ENCODE results near the gene CNTN5.
A peak's percentile ranks its signal among the peaks of the same experiment; 100 is the strongest.

Gene CNTN5

DNA sequence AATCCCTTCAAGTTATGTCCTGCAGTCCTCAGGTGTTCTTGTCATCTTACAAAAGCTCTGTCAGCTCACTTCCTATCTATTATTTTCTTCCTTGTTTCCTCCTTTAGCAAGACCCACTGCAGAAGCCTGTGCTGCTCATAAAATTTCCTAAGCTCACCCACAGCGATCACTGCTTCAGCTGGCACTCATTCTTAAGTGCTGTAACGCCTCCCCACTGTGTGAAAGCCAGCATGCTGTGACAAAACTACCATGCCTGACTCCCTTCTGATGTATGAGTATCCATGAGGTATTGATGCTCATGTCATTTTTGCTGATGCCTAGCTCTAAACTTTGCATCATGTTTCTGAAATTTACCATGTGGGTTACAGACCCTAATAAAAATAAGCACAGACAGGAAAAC, 41.5 kb upstream of the CNTN5 start (continued):
- TF ChIP-seq POU6F1 (CRISPR knock-in tag; IDR thresholded peaks at IDR 0.05; ENCODE audit: borderline replicate concordance, low read depth) (no peak), ZC3H10 (CRISPR knock-in tag; IDR thresholded peaks at IDR 0.05) (no peak)

- ATAC-seq = peak; percentile 34; the same call in 2 of the 3 replicates
Measured at GRCh38 chr11:99015634-99016454, 4.9 kb upstream of the CNTN5 start.

GRCh38 chr11:99019696-99020095, 1.1 kb upstream of the CNTN5 start:
- TF ChIP-seq TCF4 (CRISPR knock-in tag; IDR thresholded peaks at IDR 0.05; ENCODE audit: borderline replicate concordance) (no peak), GLIS3 (CRISPR knock-in tag; IDR thresholded peaks at IDR 0.05) (no peak), BACH2 (CRISPR knock-in tag; IDR thresholded peaks at IDR 0.05; ENCODE audit: borderline replicate concordance) (no peak), ZNF565 (CRISPR knock-in tag; conservative IDR thresholded peaks at IDR 0.05; ENCODE audit: low read depth) (no peak), TOX (CRISPR knock-in tag; IDR thresholded peaks at IDR 0.05; ENCODE audit: borderline replicate concordance) (no peak), ISL1 (CRISPR knock-in tag; IDR thresholded peaks at IDR 0.05) (no peak), ESRRG (CRISPR knock-in tag; IDR thresholded peaks at IDR 0.05) (no peak), ZFP30 (CRISPR knock-in tag; IDR thresholded peaks at IDR 0.05) (no peak), POU6F1 (CRISPR knock-in tag; IDR thresholded peaks at IDR 0.05; ENCODE audit: borderline replicate concordance, low read depth) (no peak)
- ATAC-seq = peak; percentile 32

More at GRCh38 chr11:99015634-99016454, 4.9 kb upstream of the CNTN5 start:
- TF ChIP-seq OSR1 (CRISPR knock-in tag; IDR thresholded peaks at IDR 0.05) (no peak), ZFP30 (CRISPR knock-in tag; IDR thresholded peaks at IDR 0.05) (no peak), ESRRG (CRISPR knock-in tag; IDR thresholded peaks at IDR 0.05) (no peak), CSDC2 (CRISPR knock-in tag; IDR thresholded peaks at IDR 0.05) (no peak), PPARA (CRISPR knock-in tag; IDR thresholded peaks at IDR 0.05; ENCODE audit: borderline replicate concordance) (no peak), ZNF70 (CRISPR knock-in tag; IDR thresholded peaks at IDR 0.05) (no peak), ISL1 (CRISPR knock-in tag; IDR thresholded peaks at IDR 0.05) (no peak), ZNF8 (CRISPR knock-in tag; IDR thresholded peaks at IDR 0.05) (no peak), CREB5 (CRISPR knock-in tag; IDR thresholded peaks at IDR 0.05; ENCODE audit: low read depth) (no peak), GLIS3 (CRISPR knock-in tag; IDR thresholded peaks at IDR 0.05) (no peak), ZC3H10 (CRISPR knock-in tag; IDR thresholded peaks at IDR 0.05) (no peak), ZNF565 (CRISPR knock-in tag; conservative IDR thresholded peaks at IDR 0.05; ENCODE audit: low read depth) (no peak), ZFP3 (CRISPR knock-in tag; IDR thresholded peaks at IDR 0.05) (no peak), RARB (CRISPR knock-in tag; IDR thresholded peaks at IDR 0.05) (no peak)
- TF ChIP-seq, protein P1, sequence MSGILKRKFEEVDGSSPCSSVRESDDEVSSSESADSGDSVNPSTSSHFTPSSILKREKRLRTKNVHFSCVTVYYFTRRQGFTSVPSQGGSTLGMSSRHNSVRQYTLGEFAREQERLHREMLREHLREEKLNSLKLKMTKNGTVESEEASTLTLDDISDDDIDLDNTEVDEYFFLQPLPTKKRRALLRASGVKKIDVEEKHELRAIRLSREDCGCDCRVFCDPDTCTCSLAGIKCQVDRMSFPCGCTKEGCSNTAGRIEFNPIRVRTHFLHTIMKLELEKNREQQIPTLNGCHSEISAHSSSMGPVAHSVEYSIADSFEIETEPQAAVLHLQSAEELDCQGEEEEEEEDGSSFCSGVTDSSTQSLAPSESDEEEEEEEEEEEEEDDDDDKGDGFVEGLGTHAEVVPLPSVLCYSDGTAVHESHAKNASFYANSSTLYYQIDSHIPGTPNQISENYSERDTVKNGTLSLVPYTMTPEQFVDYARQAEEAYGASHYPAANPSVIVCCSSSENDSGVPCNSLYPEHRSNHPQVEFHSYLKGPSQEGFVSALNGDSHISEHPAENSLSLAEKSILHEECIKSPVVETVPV (CRISPR knock-in tag; IDR thresholded peaks at IDR 0.05) = no peak
- TF ChIP-seq, protein P2, sequence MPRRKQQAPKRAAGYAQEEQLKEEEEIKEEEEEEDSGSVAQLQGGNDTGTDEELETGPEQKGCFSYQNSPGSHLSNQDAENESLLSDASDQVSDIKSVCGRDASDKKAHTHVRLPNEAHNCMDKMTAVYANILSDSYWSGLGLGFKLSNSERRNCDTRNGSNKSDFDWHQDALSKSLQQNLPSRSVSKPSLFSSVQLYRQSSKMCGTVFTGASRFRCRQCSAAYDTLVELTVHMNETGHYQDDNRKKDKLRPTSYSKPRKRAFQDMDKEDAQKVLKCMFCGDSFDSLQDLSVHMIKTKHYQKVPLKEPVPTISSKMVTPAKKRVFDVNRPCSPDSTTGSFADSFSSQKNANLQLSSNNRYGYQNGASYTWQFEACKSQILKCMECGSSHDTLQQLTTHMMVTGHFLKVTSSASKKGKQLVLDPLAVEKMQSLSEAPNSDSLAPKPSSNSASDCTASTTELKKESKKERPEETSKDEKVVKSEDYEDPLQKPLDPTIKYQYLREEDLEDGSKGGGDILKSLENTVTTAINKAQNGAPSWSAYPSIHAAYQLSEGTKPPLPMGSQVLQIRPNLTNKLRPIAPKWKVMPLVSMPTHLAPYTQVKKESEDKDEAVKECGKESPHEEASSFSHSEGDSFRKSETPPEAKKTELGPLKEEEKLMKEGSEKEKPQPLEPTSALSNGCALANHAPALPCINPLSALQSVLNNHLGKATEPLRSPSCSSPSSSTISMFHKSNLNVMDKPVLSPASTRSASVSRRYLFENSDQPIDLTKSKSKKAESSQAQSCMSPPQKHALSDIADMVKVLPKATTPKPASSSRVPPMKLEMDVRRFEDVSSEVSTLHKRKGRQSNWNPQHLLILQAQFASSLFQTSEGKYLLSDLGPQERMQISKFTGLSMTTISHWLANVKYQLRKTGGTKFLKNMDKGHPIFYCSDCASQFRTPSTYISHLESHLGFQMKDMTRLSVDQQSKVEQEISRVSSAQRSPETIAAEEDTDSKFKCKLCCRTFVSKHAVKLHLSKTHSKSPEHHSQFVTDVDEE (CRISPR knock-in tag; IDR thresholded peaks at IDR 0.05) = no peak

Data from SK-N-SH treated with all-trans-retinoic acid at 6 μM for 48 hours (cell line).